NCI-H774 (cell line): Measurements from ENCODE around the gene CREB1.
A peak's percentile ranks its signal among the peaks of the same experiment; 100 is the strongest.
"Not testable (repeated sequence)": the region's sequence is repeated elsewhere in the genome, so short reads cannot be mapped to it uniquely, and the experiment has no call there.

Experiments used
- DNase-seq: peaks from one replicate; lab custom pipeline; 2025; lab: John Stamatoyannopoulos, UW

CREB1 gene

GRCh38 chr2:207617011-207617671 lies 87.4 kb downstream of the CREB1 start:
- no peak for DNase-seq

DNA sequence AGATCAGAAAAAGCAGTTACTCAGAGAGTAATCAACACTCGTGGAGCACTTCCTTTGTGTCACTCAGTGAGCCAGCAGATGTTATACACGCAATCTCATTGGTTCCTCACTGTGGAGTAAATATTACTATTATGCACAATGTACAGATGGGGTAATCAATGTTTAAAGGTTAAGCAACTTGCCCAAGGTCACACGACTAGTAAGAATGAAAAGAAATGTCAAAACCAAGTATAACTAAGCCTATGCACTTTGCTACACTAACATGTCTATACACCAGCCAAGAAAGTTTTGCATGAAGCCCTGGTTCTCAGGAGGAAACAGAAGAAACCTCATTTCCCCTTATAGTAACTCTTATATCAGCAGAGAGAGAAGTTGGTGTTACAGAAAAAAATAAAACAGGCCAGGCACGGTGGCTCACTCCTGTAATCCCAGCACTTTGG lies 90.0 kb downstream of the CREB1 start:
- no peak for DNase-seq

GRCh38 chr2:207621501-207622039 lies 91.8 kb downstream of the CREB1 start:
- DNase-seq: no peak

DNA sequence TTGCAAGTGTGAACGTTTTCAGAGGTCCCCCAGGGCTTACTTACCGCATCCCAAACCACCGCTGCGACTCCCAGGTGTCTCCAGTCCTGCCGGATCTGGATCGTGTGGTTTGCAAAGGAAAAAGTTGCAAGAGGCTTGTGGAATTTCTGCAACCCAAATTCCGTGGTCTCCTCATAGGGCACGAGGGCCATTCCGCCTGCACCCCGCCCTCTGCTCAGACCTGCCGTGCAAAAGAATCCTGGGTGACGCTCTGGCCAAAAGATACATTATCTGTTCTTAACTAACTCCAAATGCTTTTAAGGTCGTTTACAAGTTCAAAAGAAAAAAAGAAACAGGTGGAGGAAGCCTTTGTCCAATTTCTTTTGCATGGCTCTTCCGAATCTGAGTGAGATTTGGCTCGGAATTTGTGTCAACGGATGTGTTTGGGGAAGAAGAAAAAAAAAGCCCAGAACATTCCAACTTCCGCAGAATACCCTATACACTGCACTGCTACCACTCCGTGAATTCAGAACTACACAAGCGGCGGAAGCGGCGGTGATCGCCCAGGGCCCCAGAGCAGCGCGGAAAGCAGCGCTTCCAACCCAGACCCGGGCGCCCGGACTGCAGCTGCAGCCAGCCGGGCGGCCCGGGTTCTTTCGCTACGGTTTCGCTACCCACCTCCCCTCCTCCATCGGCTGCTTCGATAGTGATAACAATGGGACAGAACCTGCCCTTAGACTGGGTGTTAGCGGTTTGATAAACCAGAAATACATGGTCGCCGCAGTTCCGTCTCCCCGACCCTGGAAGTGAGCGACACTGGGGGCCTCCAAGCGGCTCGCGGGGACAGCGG lies 94.6 kb downstream of the CREB1 start:
- peak; percentile 35 for DNase-seq

GRCh38 chr2:207625014-207625907 lies 95.5 kb downstream of the CREB1 start, which contains the start of gene METTL21A:
TSS of gene METTL21A (minus strand) at chr2:207625394. CDS start at chr2:207624375, 1,019 bp downstream.
- peak; percentile 89 for DNase-seq

- DNase-seq: no peak
Observed at GRCh38 chr2:207629553-207629952, 99.8 kb downstream of the CREB1 start.

DNA sequence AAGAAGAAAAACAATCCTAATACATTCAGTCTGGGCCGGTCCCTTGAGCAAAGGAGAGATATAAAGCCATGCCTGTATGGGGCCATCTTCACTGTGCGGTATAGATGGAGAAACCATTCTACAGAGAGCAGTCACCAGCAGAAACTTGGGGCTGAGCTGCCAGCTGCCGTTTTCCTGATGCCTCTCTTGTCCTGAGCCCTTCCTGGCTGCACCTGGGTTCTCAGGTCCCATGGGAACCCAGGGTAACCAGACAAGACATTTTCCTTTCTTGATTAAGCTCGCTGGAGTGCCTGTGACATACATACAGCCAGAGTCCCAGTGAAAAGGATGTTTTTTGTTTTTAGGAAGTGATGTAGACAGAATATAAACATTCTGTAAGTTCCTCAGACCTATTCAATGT lies 100.7 kb downstream of the CREB1 start:
- no peak for DNase-seq

GRCh38 chr2:207632575-207633493 lies 103.1 kb downstream of the CREB1 start:
- no peak for DNase-seq

- no peak for DNase-seq
Observed at GRCh38 chr2:207633686-207634085, 103.9 kb downstream of the CREB1 start.

GRCh38 chr2:207635468-207636200 lies 105.9 kb downstream of the CREB1 start:
- DNase-seq: no peak

DNA sequence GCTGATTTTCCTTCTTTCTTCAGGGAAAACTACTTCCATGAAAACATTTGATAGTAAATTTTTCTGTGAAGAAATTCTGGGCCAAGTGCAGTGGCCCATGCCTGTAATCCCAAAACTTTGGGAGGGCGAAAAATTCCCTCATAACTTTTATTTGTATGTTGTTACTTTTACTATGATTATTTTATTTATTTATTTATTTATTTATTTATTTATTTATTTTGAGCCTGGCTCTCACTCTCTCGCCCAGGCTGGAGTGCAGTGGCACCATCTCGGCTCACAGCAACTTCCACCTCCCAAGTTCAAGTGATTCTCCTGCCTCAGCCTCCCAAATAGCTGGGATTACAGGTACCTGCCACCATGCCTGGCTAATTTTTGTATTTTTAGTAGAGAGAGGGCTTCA lies 109.5 kb downstream of the CREB1 start:
- not testable (repeated sequence) for DNase-seq

DNA sequence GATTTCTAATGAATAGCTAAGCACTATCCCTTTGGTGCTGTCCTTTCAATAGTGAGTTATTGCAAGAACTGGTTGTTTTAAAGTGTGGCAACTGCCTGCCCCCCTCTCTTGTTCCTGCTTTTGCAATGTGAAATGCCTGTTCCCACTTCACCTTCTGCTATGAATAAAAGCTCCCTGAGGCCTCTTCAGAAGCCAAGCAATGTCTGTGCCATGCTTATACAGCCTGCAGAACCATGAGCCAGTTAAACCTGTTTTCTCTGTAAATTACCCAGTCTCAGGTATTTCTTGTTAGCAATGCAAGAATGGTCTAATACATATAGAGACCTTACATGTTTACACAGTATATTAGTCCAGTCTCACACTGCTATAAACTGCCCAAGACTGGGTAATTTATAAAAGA lies 110.4 kb downstream of the CREB1 start:
- no peak for DNase-seq

GRCh38 chr2:207640661-207641060 lies 110.9 kb downstream of the CREB1 start:
- no peak for DNase-seq

- no peak for DNase-seq
Observed at GRCh38 chr2:207643892-207644291, 114.1 kb downstream of the CREB1 start.

- not testable (repeated sequence) for DNase-seq
Observed at GRCh38 chr2:207646582-207646981, 116.8 kb downstream of the CREB1 start.
